ENCODE data around the gene MSRB1.
A peak's percentile ranks its signal among the peaks of the same experiment; 100 is the strongest.

MSRB1 gene

DNA sequence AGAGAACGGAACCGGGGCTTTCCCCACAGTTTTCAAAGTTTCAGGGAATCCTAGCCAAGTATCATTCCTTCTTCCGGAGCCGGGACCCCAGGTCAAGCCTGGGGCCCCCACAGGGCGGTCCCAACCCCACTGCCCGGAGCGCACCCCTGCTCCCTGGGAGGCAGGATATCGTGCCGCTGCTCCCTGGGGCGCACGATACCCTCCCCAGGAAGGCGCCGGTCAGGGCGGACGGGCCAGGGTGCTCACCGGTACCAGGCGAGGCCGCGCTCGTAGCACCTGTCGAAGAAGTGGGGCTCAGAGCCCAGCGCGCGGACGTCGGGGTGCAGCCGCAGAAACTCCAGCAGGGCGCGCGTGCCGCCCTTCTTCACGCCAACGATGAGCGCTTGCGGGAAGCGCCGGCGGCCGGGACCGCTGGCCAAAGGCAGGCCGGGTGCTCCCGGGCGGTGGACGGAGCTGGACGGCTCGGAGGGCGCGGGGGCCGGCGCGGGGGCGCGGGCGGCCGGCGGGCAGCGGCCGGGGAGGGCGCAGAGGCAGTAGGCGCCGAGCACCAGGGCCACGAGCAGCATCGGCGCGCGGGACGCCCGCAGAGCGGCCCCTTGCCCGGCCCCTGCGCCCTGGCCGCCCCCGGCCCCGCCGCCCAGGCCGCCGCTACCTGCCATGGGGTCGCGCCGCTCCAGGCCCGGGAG lies 25.2 kb downstream of the MSRB1 start:
- H3K4me3 ChIP-seq (ENCODE audit: low read length) = peak overlapping the region; percentile 16
- DNase-seq (ENCODE audit: low read depth) = no peak
- TF ChIP-seq, protein P1, sequence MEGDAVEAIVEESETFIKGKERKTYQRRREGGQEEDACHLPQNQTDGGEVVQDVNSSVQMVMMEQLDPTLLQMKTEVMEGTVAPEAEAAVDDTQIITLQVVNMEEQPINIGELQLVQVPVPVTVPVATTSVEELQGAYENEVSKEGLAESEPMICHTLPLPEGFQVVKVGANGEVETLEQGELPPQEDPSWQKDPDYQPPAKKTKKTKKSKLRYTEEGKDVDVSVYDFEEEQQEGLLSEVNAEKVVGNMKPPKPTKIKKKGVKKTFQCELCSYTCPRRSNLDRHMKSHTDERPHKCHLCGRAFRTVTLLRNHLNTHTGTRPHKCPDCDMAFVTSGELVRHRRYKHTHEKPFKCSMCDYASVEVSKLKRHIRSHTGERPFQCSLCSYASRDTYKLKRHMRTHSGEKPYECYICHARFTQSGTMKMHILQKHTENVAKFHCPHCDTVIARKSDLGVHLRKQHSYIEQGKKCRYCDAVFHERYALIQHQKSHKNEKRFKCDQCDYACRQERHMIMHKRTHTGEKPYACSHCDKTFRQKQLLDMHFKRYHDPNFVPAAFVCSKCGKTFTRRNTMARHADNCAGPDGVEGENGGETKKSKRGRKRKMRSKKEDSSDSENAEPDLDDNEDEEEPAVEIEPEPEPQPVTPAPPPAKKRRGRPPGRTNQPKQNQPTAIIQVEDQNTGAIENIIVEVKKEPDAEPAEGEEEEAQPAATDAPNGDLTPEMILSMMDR (IDR thresholded peaks at IDR 0.05; ENCODE audit: insufficient read depth, low read depth, low read length, missing control alignments) = no peak

DNA sequence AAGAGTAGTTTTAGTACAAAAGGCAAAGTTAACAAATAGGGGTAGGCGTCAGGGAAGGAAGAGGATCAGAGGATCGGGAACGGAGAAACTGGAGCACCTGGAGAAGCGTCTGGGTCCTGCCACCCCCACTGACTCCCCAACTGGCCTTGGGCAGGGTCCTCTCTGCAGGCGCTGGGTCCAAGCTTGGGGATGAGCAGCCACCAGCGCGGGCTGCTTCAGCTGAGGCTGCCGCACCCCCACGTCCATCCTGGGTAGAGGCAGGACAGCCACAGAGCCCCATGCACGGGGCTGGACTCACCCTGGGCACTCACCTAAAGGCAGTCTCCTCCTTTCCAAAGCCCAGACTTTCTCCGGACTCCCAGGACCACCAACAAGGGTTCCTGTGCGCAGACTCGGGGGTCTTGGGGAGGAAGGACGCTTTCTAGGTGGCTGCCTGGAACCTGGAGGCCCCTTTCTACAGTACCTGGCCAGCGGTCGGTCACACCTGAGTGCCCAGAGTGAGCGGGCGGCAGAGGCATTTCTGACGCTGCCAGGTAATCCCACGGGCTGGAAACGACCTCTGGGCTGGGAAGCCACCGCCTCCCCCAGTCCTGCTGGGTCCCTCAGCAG lies 25.8 kb downstream of the MSRB1 start:
- H3K4me3 ChIP-seq (ENCODE audit: low read length) = peak overlapping the region; percentile 16
- no peak for DNase-seq (ENCODE audit: low read depth)
- TF ChIP-seq, protein P1 (IDR thresholded peaks at IDR 0.05; ENCODE audit: insufficient read depth, low read depth, low read length, missing control alignments) = no peak

DNA sequence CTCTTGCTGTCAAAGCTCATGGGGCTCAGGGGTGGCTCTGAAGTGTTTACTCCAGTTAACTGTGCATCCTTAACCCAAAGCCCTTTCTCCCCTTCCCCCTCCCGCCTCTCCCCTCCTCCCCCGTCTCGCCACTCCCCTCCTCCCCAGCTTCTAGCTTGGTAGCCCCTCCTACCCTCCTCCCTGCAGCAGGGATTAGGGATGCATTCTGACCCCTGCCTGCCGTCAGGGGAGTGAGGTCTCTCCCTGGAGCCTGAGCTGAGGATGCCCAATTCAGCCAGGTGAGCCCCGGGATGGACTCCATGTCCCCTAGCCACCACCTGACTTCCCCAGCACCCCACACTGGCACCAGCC lies 26.4 kb downstream of the MSRB1 start:
- no peak overlapping the region for H3K4me3 ChIP-seq (ENCODE audit: low read length)

DNA sequence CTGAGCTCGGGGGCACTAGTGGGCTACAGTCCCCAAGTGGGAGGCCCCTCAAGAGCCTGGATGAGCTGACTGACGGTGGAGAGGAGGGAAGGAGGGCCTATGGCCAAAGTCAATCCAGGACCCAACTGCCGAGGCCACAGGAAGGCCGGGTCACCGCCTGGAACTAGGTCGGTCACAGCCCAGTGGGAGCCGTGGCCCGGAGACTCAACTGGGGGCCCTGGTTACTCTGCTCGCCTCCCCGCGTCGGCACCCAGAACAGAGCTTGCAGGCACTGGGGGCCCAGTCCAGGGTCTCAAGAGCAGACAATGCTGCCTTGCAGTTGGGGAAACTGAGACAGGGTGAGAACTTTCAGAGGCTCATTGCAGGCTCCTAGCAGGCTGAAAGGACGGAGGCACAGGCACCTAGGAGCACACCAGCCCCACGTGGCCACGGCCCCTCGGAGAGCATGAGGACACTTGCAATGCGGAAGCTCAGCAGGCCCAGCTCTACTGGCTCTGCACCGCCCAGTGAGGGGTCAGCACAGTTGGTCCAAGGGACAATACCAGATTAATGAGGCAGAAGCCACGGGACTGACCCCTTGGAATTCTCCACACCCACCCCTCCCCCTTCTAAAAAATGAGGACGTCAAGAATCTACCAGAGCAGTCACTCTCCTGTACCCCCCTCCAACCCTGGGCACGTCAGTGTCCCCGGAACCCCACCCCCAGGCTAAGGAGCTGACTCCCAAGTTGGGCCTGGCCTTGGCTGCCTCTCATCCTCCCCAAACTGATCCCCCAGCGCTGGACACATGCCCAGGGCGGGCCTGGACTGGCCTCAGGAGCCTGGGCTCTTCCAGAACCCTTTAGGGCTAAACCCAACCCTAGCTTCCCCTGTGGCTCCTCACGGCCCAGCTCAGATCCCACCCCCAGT lies 27.0 kb downstream of the MSRB1 start:
- DNase-seq (ENCODE audit: low read depth) = no peak
- no peak overlapping the region for H3K4me3 ChIP-seq (ENCODE audit: low read length)
- TF ChIP-seq, protein P1 (IDR thresholded peaks at IDR 0.05; ENCODE audit: insufficient read depth, low read depth, low read length, missing control alignments) = no peak

More for the DNA sequence above, 26.4 kb downstream of the MSRB1 start:
- TF ChIP-seq, protein P1 (IDR thresholded peaks at IDR 0.05; ENCODE audit: insufficient read depth, low read depth, low read length, missing control alignments) = no peak
- no peak for DNase-seq (ENCODE audit: low read depth)

DNA sequence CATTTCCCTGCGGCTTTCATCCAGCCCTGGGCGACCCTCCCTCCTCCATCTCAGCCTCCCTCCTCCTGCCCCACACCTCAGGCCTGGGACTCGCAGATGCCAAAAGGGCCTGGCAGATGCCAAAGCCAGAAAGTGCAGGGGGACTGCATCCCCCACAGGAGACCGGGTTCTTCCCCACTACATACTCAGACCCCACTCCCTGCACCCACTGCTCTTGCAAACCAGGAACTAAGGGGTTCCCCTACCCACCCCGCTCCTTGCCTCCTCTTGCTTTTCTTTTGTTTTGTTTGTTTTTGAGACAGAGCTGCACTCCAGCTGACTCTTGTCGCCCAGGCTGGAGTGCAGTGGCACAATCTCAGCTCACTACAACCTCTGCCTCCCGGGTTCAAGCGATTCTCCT lies 28.0 kb downstream of the MSRB1 start:
- TF ChIP-seq, protein P1 (IDR thresholded peaks at IDR 0.05; ENCODE audit: insufficient read depth, low read depth, low read length, missing control alignments) = no peak
- no peak for DNase-seq (ENCODE audit: low read depth)
- H3K4me3 ChIP-seq (ENCODE audit: low read length) = no peak overlapping the region

DNA sequence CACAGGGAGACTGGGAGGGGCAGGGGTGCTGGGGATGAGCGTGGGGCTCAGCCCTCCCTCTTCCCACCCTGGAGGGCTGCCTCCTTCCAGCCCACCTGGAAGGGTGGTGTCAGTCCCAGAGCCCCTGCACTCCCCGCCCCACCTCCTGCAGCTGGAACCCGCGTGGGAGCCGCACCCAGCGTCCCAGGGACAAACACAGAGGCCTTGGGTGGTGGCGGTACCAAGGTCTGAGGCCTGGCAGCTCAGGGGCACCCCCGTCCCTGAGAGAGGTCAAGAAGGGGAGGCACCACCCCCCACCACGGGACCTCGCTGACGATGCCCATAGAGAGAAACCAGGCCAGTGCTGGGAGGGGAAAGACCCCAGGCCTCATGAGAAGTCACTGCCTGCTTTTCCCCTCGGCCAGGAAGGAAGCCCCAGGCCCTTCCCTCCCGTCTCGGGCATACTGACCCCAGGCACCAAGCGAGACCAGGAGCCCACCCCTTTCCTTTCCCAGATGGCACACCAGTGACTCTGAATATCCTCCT lies 28.9 kb downstream of the MSRB1 start:
- no peak for DNase-seq (ENCODE audit: low read depth)
- no peak overlapping the region for H3K4me3 ChIP-seq (ENCODE audit: low read length)
- TF ChIP-seq, protein P1 (IDR thresholded peaks at IDR 0.05; ENCODE audit: insufficient read depth, low read depth, low read length, missing control alignments) = no peak

Data from epithelial cell of esophagus (primary cell).